Breast epithelium (tissue), 4 donors: ENCODE results near the gene PPM1F. TPM values are rescaled to one million over a fixed set of nuclear protein-coding genes. Genes with fewer than 3 reads are reported as not detected.
A peak's percentile ranks its signal among the peaks of the same experiment; 100 is the strongest.

Experiments used
- DNase-seq, 2 donors: peaks; one replicate each; pipeline ENCODE4 v3.0.0-alpha.2; 2019; ENCODE audit warnings: low spot score in 2 of 2
- H3K27ac ChIP-seq, 2 donors: fragments of 200-600 bp; sonication (generic) in 1 of 2; one replicate each; pipeline ENCODE4 v1.5.1; 2016 to 2019; ENCODE audit warnings: mild to moderate bottlenecking in 1 of 2
- H3K27me3 ChIP-seq, 2 donors: fragments of 200-600 bp; sonication (generic) in 1 of 2; one replicate each; pipeline versions ENCODE4 v1.5.1 to v1.6.0; 2017 to 2019; ENCODE audit warnings: control low read depth in 1 of 2, mild to moderate bottlenecking in 1 of 2
- H3K36me3 ChIP-seq: fragments of 200-600 bp; one replicate; pipeline ENCODE4 v1.5.1; 2019
- H3K4me1 ChIP-seq, 2 donors: fragments of 200-600 bp; sonication (generic); one replicate each; pipeline ENCODE4 v1.5.1; 2016 to 2019; ENCODE audit warnings: control low read depth in 1 of 2
- H3K4me3 ChIP-seq, 3 donors: fragments of 200-600 bp; sonication (generic); 1 replicate in 2 of 3; 2 replicates in 1 of 3; pipeline ENCODE4 v1.5.1; 2016 to 2019; ENCODE audit warnings: mild to moderate bottlenecking in 3 of 3, moderate library complexity in 2 of 3
- H3K9me3 ChIP-seq, 2 donors: fragments of 200-600 bp; sonication (generic) in 1 of 2; one replicate each; pipeline ENCODE4 v1.5.1; 2016 to 2019; ENCODE audit warnings: control low read depth in 1 of 2
- CTCF ChIP-seq, 3 donors: fragments of 450-650 bp; IDR thresholded peaks; one replicate each; pipeline ENCODE4 v1.5.1; 2016 to 2017; ENCODE audit warnings: antibody characterized with exemption in 3 of 3, mild to moderate bottlenecking in 3 of 3, moderate library complexity in 3 of 3
- POLR2A ChIP-seq: fragments of 450-650 bp; IDR thresholded peaks from one replicate; pipeline ENCODE4 v1.6.1; 2016; ENCODE audit warnings: antibody characterized with exemption, mild to moderate bottlenecking, moderate library complexity
- POLR2AphosphoS5 ChIP-seq, 3 donors: sonication (generic); formaldehyde crosslinking; IDR thresholded peaks; one replicate each; pipeline ENCODE4 v1.6.1; 2017; ENCODE audit warnings: antibody characterized with exemption in 3 of 3
- intact Hi-C: fragments of 100-400 bp; cut with DNase I; formaldehyde crosslinking; loops from one replicate; pipeline ENCODE4 v1.15.1; 2023; ENCODE audit warnings: low total_unique reads
- total RNA-seq, 3 donors: library from RNA; depleted of rRNA; stranded (reverse); fragments of >200 nt; gene quantifications; one replicate each; pipeline ENCODE4 v1.1.0, GENCODE V29; 2016

Gene PPM1F
- 10 to 100 TPM; 24.3 to 45.2 (median 28.1) TPM for total RNA-seq

- Histone ChIP-seq H3K27ac (peak within 1 kb of the TSS; percentile 75 to 89), H3K36me3 (no peaks in the 10 kb centered on the region), H3K4me1 (peaks cover 0 to 7% of the 10 kb centered on the region in 2 donors), H3K4me3 (peak within 1 kb of the TSS; percentile 67 to 90 (median 71)), H3K9me3 (no peaks in the 10 kb centered on the region), H3K27me3 (no peaks in the 10 kb centered on the region)
- DNase-seq: peak; percentile 75 to 88
- TF ChIP-seq POLR2AphosphoS5 (IDR thresholded peaks at IDR 0.05) (peak in 1 of 3 donors; percentile 25), CTCF (IDR thresholded peaks at IDR 0.05) (peak; percentile 65 to 98 (median 69)), POLR2A (no peak)
- intact Hi-C loops: no loop called here
These were observed at the start of gene PPM1F for GRCh38 chr22:21952586-21953571. Gene PPM1F, minus strand, starts transcription at chr22:21952848. Its CDS starts 6,800 bp downstream, at chr22:21946048.

- no peak for DNase-seq
- TF ChIP-seq CTCF (IDR thresholded peaks at IDR 0.05): no peak
- no peak for TF ChIP-seq POLR2AphosphoS5 (IDR thresholded peaks at IDR 0.05)
- no peak for TF ChIP-seq POLR2A
- Histone ChIP-seq H3K9me3 (no peaks in the 10 kb centered on the region), H3K4me1 (no peaks in the 10 kb centered on the region), H3K4me3 (no peak overlapping the region), H3K27me3 (no peaks in the 10 kb centered on the region), H3K27ac (no peak overlapping the region), H3K36me3 (no peaks in the 10 kb centered on the region)
- intact Hi-C loops: loop anchor here (5.0 kb wide), 1 partner anchor 1015 kb away; no protein-coding TSS in a partner anchor
These were observed 49.2 kb upstream of the PPM1F start for GRCh38 chr22:22001664-22002525.

GRCh38 chr22:21998595-21999247 lies 46.1 kb upstream of the PPM1F start:
- no peak for DNase-seq
- Histone ChIP-seq H3K36me3 (no peaks in the 10 kb centered on the region), H3K9me3 (no peaks in the 10 kb centered on the region), H3K4me1 (no peaks in the 10 kb centered on the region), H3K27ac (no peak overlapping the region), H3K27me3 (no peaks in the 10 kb centered on the region), H3K4me3 (no peak overlapping the region)
- TF ChIP-seq CTCF (IDR thresholded peaks at IDR 0.05) (no peak), POLR2A (no peak), POLR2AphosphoS5 (IDR thresholded peaks at IDR 0.05) (no peak)
- intact Hi-C loops: no loop called here

- intact Hi-C loops: no loop called here
- Histone ChIP-seq H3K9me3 (no peaks in the 10 kb centered on the region), H3K27ac (no peak overlapping the region), H3K27me3 (no peaks in the 10 kb centered on the region), H3K4me1 (no peaks in the 10 kb centered on the region), H3K4me3 (no peak overlapping the region), H3K36me3 (no peaks in the 10 kb centered on the region)
- no peak for TF ChIP-seq POLR2A
- no peak for TF ChIP-seq POLR2AphosphoS5 (IDR thresholded peaks at IDR 0.05)
- TF ChIP-seq CTCF (IDR thresholded peaks at IDR 0.05): no peak
- DNase-seq: no peak
These were observed 43.6 kb upstream of the PPM1F start for GRCh38 chr22:21996175-21996720.
